ENCODE measurements around the gene JUP.
A peak's percentile ranks its signal among the peaks of the same experiment; 100 is the strongest.

The JUP gene

DNA sequence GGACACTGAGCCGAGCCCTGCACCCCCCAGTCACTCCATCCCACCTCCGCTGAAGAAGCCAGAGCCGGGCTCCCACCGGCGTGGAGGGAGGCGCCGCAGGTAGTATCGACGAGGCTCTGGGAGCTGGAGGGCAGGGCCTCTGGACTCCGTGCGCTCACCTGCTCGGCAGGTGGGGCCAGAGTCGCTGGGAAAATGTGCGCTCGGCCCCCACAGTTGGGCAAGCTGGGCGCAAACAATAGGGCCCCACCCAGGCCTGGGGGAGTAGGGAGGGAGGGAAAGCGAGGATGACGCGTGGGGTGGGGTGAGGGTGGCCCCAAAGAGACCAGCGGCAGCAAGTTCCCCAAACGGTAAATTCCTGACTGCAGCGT is 668 bp downstream of the JUP start:
- peak overlapping the region; percentile 68 to 72 for H3K27ac ChIP-seq
- no peak for DNase-seq
- intact Hi-C loops (cut with DNase I; ENCODE audit: low total_unique reads), result no loop called here

DNA sequence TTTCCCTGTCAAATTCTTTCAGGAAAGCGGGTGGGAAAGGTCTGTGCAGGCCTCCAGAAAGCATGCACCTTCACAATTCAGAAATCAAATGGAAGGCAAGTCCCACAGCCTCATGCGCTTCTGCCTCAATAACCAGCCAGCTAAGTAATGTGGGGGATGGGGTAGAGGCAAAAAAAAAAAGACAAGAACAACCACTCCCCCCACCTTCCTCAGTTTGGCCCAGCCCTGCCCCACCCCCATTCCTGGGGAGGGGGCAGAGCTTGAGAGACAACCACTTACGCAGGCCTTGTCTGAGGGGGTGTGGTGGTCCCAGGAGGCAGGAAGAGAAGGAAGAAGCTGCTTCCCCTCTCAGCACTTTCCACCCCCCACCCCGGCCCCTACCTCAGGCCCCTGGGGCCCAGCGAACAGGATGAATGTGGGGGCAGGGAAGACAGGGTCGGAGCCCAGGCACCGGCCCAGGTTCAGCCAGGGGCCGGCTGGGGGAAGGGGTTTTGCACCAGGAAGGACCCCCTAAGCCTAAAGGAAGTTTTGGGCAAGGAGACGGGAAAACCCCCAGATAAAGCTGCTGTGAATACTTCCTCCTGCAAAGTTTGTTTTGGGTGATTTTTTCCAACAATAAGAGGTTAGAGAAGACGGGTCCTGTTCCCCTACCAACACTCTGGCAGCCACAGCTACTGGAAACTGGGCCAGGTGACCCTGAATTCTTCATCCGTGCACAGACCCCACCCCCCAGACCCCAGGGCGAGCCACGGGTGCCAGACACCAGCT is 1.2 kb downstream of the JUP start:
- Histone ChIP-seq H3K36me3 (no peaks in the 10 kb centered on the region), H3K4me3 (peak overlapping the region; percentile 61 to 72), H3K27me3 (peaks cover 0 to 44% of the 10 kb centered on the region in 2 donors), H3K27ac (peak overlapping the region; percentile 68 to 72), H3K4me1 (peaks cover 0 to 47% (median 26%) of the 10 kb centered on the region in 4 donors), H3K9me3 (no peaks in the 10 kb centered on the region)
- intact Hi-C loops (cut with DNase I; ENCODE audit: low total_unique reads), result no loop called here
- no peak for DNase-seq
- TF ChIP-seq, protein P1, sequence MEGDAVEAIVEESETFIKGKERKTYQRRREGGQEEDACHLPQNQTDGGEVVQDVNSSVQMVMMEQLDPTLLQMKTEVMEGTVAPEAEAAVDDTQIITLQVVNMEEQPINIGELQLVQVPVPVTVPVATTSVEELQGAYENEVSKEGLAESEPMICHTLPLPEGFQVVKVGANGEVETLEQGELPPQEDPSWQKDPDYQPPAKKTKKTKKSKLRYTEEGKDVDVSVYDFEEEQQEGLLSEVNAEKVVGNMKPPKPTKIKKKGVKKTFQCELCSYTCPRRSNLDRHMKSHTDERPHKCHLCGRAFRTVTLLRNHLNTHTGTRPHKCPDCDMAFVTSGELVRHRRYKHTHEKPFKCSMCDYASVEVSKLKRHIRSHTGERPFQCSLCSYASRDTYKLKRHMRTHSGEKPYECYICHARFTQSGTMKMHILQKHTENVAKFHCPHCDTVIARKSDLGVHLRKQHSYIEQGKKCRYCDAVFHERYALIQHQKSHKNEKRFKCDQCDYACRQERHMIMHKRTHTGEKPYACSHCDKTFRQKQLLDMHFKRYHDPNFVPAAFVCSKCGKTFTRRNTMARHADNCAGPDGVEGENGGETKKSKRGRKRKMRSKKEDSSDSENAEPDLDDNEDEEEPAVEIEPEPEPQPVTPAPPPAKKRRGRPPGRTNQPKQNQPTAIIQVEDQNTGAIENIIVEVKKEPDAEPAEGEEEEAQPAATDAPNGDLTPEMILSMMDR (IDR thresholded peaks at IDR 0.05), result no peak

More for the DNA sequence above, 668 bp downstream of the JUP start:
- H3K4me1 ChIP-seq, result peaks cover 0 to 47% (median 26%) of the 10 kb centered on the region in 4 donors
- no peaks in the 10 kb centered on the region for H3K9me3 ChIP-seq
- TF ChIP-seq, protein P1 (IDR thresholded peaks at IDR 0.05), result no peak
- H3K27me3 ChIP-seq, result peaks cover 0 to 44% of the 10 kb centered on the region in 2 donors
- H3K4me3 ChIP-seq, result peak overlapping the region; percentile 61 to 72
- no peaks in the 10 kb centered on the region for H3K36me3 ChIP-seq

GRCh38 chr17:41784207-41784744 is 2.2 kb downstream of the JUP start:
- intact Hi-C loops (cut with DNase I; ENCODE audit: low total_unique reads), result no loop called here
- no peaks in the 10 kb centered on the region for H3K36me3 ChIP-seq
- no peak overlapping the region for H3K27ac ChIP-seq
- DNase-seq, result no peak
- no peaks in the 10 kb centered on the region for H3K9me3 ChIP-seq
- H3K4me1 ChIP-seq, result peaks cover 0 to 47% (median 26%) of the 10 kb centered on the region in 4 donors
- H3K27me3 ChIP-seq, result peaks cover 0 to 44% of the 10 kb centered on the region in 2 donors
- TF ChIP-seq, protein P1 (IDR thresholded peaks at IDR 0.05), result no peak
- H3K4me3 ChIP-seq, result peak overlapping the region in 1 of 2 donors; percentile 72

DNA sequence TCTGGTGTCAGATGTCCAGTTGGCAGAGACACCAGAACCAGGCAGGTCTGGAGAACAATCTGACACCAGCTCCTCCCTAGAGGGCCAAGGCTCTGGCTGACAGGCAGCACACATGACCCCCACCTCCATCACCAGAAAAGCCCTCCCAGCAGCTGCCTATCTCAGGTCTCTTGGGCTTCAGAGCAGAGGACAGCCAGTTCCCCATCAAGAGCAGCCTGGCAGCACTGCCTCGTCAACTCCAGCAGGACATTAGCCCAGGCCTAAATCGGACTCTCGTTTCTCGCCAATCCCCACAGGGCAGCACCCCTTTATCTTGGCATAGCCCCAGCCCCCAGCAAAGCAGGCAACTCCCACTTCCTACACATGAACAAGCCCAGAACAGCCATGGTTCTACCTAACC is 4.4 kb downstream of the JUP start:
- peaks cover 0 to 1% (median 0%) of the 10 kb centered on the region in 3 donors for H3K36me3 ChIP-seq
- TF ChIP-seq, protein P1 (IDR thresholded peaks at IDR 0.05), result no peak
- DNase-seq, result peak; percentile 49 to 76
- H3K9me3 ChIP-seq, result no peaks in the 10 kb centered on the region
- H3K4me3 ChIP-seq, result no peak overlapping the region
- intact Hi-C loops (cut with DNase I; ENCODE audit: low total_unique reads), result no loop called here
- H3K4me1 ChIP-seq, result peaks cover 0 to 60% (median 36%) of the 10 kb centered on the region in 4 donors
- peaks cover 0 to 44% of the 10 kb centered on the region in 2 donors for H3K27me3 ChIP-seq
- H3K27ac ChIP-seq, result peak overlapping the region in 1 of 2 donors; percentile 21

- intact Hi-C loops (cut with DNase I; ENCODE audit: low total_unique reads), result no loop called here
- TF ChIP-seq, protein P1 (IDR thresholded peaks at IDR 0.05), result no peak
- Histone ChIP-seq H3K27me3 (peaks cover 0 to 40% of the 10 kb centered on the region in 2 donors), H3K4me3 (no peak overlapping the region), H3K4me1 (peaks cover 0 to 66% (median 40%) of the 10 kb centered on the region in 4 donors), H3K27ac (peak overlapping the region in 1 of 2 donors; percentile 11), H3K36me3 (peaks cover 0 to 4% (median 0%) of the 10 kb centered on the region in 3 donors), H3K9me3 (no peaks in the 10 kb centered on the region)
- DNase-seq, result no peak
These were observed 5.0 kb downstream of the JUP start for GRCh38 chr17:41781404-41782110.

Measured in tibial artery (tissue), 4 donors.